Measurements from ENCODE around the gene ASPA. TPM values are rescaled to one million over a fixed set of nuclear protein-coding genes. Genes with fewer than 3 reads are reported as not detected.

ASPA gene
- total and polyA plus RNA-seq, 2 experiments from 2014 or later: 0.13 TPM; not detected in 1

DNA sequence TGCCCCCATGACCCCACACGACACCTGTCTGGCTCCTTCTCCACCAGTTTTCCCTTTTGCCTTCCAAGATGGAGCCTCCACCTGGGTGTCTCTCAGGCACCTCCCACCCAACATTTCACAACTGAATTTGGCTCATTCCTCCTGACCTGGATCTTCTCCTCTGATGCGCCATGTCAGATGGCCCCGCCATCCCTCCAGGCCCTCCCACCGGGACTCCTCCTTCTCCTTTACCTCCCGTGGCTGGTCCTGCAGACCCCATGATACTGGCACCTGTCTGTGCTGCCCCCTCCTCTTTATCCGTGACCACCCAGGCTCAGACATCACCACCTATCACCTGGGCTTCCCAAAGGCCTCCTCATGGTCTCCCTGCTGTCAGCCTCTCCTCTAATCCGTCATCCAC is 77.1 kb downstream of the ASPA start (continued):
- TF ChIP-seq, protein P1, sequence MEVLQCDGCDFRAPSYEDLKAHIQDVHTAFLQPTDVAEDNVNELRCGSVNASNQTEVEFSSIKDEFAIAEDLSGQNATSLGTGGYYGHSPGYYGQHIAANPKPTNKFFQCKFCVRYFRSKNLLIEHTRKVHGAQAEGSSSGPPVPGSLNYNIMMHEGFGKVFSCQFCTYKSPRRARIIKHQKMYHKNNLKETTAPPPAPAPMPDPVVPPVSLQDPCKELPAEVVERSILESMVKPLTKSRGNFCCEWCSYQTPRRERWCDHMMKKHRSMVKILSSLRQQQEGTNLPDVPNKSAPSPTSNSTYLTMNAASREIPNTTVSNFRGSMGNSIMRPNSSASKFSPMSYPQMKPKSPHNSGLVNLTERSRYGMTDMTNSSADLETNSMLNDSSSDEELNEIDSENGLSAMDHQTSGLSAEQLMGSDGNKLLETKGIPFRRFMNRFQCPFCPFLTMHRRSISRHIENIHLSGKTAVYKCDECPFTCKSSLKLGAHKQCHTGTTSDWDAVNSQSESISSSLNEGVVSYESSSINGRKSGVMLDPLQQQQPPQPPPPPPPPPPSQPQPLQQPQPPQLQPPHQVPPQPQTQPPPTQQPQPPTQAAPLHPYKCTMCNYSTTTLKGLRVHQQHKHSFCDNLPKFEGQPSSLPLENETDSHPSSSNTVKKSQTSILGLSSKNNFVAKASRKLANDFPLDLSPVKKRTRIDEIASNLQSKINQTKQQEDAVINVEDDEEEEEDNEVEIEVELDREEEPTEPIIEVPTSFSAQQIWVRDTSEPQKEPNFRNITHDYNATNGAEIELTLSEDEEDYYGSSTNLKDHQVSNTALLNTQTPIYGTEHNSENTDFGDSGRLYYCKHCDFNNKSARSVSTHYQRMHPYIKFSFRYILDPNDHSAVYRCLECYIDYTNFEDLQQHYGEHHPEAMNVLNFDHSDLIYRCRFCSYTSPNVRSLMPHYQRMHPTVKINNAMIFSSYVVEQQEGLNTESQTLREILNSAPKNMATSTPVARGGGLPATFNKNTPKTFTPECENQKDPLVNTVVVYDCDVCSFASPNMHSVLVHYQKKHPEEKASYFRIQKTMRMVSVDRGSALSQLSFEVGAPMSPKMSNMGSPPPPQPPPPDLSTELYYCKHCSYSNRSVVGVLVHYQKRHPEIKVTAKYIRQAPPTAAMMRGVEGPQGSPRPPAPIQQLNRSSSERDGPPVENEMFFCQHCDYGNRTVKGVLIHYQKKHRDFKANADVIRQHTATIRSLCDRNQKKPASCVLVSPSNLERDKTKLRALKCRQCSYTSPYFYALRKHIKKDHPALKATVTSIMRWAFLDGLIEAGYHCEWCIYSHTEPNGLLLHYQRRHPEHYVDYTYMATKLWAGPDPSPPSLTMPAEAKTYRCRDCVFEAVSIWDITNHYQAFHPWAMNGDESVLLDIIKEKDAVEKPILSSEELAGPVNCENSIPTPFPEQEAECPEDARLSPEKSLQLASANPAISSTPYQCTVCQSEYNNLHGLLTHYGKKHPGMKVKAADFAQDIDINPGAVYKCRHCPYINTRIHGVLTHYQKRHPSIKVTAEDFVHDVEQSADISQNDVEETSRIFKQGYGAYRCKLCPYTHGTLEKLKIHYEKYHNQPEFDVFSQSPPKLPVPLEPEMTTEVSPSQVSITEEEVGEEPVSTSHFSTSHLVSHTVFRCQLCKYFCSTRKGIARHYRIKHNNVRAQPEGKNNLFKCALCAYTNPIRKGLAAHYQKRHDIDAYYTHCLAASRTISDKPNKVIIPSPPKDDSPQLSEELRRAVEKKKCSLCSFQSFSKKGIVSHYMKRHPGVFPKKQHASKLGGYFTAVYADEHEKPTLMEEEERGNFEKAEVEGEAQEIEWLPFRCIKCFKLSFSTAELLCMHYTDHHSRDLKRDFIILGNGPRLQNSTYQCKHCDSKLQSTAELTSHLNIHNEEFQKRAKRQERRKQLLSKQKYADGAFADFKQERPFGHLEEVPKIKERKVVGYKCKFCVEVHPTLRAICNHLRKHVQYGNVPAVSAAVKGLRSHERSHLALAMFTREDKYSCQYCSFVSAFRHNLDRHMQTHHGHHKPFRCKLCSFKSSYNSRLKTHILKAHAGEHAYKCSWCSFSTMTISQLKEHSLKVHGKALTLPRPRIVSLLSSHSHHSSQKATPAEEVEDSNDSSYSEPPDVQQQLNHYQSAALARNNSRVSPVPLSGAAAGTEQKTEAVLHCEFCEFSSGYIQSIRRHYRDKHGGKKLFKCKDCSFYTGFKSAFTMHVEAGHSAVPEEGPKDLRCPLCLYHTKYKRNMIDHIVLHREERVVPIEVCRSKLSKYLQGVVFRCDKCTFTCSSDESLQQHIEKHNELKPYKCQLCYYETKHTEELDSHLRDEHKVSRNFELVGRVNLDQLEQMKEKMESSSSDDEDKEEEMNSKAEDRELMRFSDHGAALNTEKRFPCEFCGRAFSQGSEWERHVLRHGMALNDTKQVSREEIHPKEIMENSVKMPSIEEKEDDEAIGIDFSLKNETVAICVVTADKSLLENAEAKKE (CRISPR knock-in tag; IDR thresholded peaks at IDR 0.05): no peak
- no peak for TF ChIP-seq EZH2phosphoT487 (IDR thresholded peaks at IDR 0.05; ENCODE audit: unreplicated experiment)
- TF ChIP-seq CREB1 (CRISPR knock-in tag; IDR thresholded peaks at IDR 0.05; ENCODE audit: low read depth): no peak
- no peak for TF ChIP-seq EZH2 (IDR thresholded peaks at IDR 0.05; ENCODE audit: low read depth, unreplicated experiment)
- no peak for TF ChIP-seq ZNF331 (CRISPR knock-in tag; IDR thresholded peaks at IDR 0.05; ENCODE audit: low read depth)
- TF ChIP-seq ZNF114 (CRISPR knock-in tag; IDR thresholded peaks at IDR 0.05): no peak
- TF ChIP-seq POLR2AphosphoS5 (IDR thresholded peaks at IDR 0.05; ENCODE audit: low read depth): no peak

Other genes with a start within 250 kb of the ASPA start
- gene OR3A1, start 177.6 kb upstream of the ASPA start, total RNA-seq (2014; rRNA removed; shearing (Covaris generic)): 0.59 and 0.89 TPM in 2 replicates
- gene OR3A1, start 177.6 kb upstream of the ASPA start, polyA plus RNA-seq (2016; fragmentation: Nextera tagmentation; extraction: Ambion mirVana): 0.40 and 1.2 TPM in 2 replicates
- gene OR3A2, start 89.7 kb upstream of the ASPA start, total RNA-seq (2014; rRNA removed; shearing (Covaris generic)): 1.4 and 2.8 TPM in 2 replicates
- 1.1 and 1.5 TPM in 2 replicates for gene OR3A2, start 89.7 kb upstream of the ASPA start, polyA plus RNA-seq (2016; fragmentation: Nextera tagmentation; extraction: Ambion mirVana)
- gene OR1E1, start 77.6 kb upstream of the ASPA start, total RNA-seq (2014; rRNA removed; shearing (Covaris generic)): not detected in 2 replicates
- not detected in 2 replicates for gene OR1E1, start 77.6 kb upstream of the ASPA start, polyA plus RNA-seq (2016; fragmentation: Nextera tagmentation; extraction: Ambion mirVana)
- gene OR3A3, start 64.6 kb upstream of the ASPA start, total RNA-seq (2014; rRNA removed; shearing (Covaris generic)): not detected in 2 replicates
- not detected in 2 replicates for gene OR3A3, start 64.6 kb upstream of the ASPA start, polyA plus RNA-seq (2016; fragmentation: Nextera tagmentation; extraction: Ambion mirVana)
- not detected in 2 replicates for gene OR1E2, start 42.2 kb upstream of the ASPA start, total RNA-seq (2014; rRNA removed; shearing (Covaris generic))
- not detected in 2 replicates for gene OR1E2, start 42.2 kb upstream of the ASPA start, polyA plus RNA-seq (2016; fragmentation: Nextera tagmentation; extraction: Ambion mirVana)
- gene SPATA22, start 4.2 kb upstream of the ASPA start, total RNA-seq (2014; rRNA removed; shearing (Covaris generic)): not detected in 2 replicates
- gene SPATA22, start 4.2 kb upstream of the ASPA start, polyA plus RNA-seq (2016; fragmentation: Nextera tagmentation; extraction: Ambion mirVana): not detected in 2 replicates
- 0.69 and 0.70 TPM in 2 replicates for gene TRPV3, start 81.8 kb downstream of the ASPA start, total RNA-seq (2014; rRNA removed; shearing (Covaris generic))
- 0.15 and 0.82 TPM in 2 replicates for gene TRPV3, start 81.8 kb downstream of the ASPA start, polyA plus RNA-seq (2016; fragmentation: Nextera tagmentation; extraction: Ambion mirVana)
- gene TRPV1, start 133.4 kb downstream of the ASPA start, total RNA-seq (2014; rRNA removed; shearing (Covaris generic)): 3.8 and 4.0 TPM in 2 replicates
- gene TRPV1, start 133.4 kb downstream of the ASPA start, polyA plus RNA-seq (2016; fragmentation: Nextera tagmentation; extraction: Ambion mirVana): 2.3 and 4.2 TPM in 2 replicates
- 34.3 and 36.7 TPM in 2 replicates for gene SHPK, start 160.3 kb downstream of the ASPA start, total RNA-seq (2014; rRNA removed; shearing (Covaris generic))
- gene SHPK, start 160.3 kb downstream of the ASPA start, polyA plus RNA-seq (2016; fragmentation: Nextera tagmentation; extraction: Ambion mirVana): 11.3 and 11.5 TPM in 2 replicates
- 21.8 and 30.1 TPM in 2 replicates for gene CTNS, start 160.8 kb downstream of the ASPA start, total RNA-seq (2014; rRNA removed; shearing (Covaris generic))
- 5.9 and 6.4 TPM in 2 replicates for gene CTNS, start 160.8 kb downstream of the ASPA start, polyA plus RNA-seq (2016; fragmentation: Nextera tagmentation; extraction: Ambion mirVana)
- gene TAX1BP3, start 192.6 kb downstream of the ASPA start, total RNA-seq (2014; rRNA removed; shearing (Covaris generic)): 113 and 134 TPM in 2 replicates
- gene TAX1BP3, start 192.6 kb downstream of the ASPA start, polyA plus RNA-seq (2016; fragmentation: Nextera tagmentation; extraction: Ambion mirVana): 93.0 and 98.7 TPM in 2 replicates
- 27.6 and 48.0 TPM in 2 replicates for gene EMC6, start 192.8 kb downstream of the ASPA start, total RNA-seq (2014; rRNA removed; shearing (Covaris generic))
- 230 and 232 TPM in 2 replicates for gene EMC6, start 192.8 kb downstream of the ASPA start, polyA plus RNA-seq (2016; fragmentation: Nextera tagmentation; extraction: Ambion mirVana)
- 11.6 and 13.6 TPM in 2 replicates for gene P2RX5, start 220.2 kb downstream of the ASPA start, total RNA-seq (2014; rRNA removed; shearing (Covaris generic))
- gene P2RX5, start 220.2 kb downstream of the ASPA start, polyA plus RNA-seq (2016; fragmentation: Nextera tagmentation; extraction: Ambion mirVana): 7.4 and 7.5 TPM in 2 replicates
- gene HASPIN, start 247.9 kb downstream of the ASPA start, total RNA-seq (2014; rRNA removed; shearing (Covaris generic)): 34.0 and 35.1 TPM in 2 replicates
- gene HASPIN, start 247.9 kb downstream of the ASPA start, polyA plus RNA-seq (2016; fragmentation: Nextera tagmentation; extraction: Ambion mirVana): 5.8 and 6.1 TPM in 2 replicates

Measured in GM23338 (cell line).